Kidney epithelial cell (primary cell): ENCODE results near the gene ZBTB12. TPM values are rescaled to one million over a fixed set of nuclear protein-coding genes. Genes with fewer than 3 reads are reported as not detected.

Source experiments
- DNase-seq: peaks from one replicate; pipeline ENCODE4 v3.0.0-alpha.2; 2010; ENCODE audit warnings: low read depth
- H3K27me3 ChIP-seq: 2 replicates; pipeline ENCODE4 v1.6.0; 2011; ENCODE audit warnings: low read length; ENCODE audit not compliant: control insufficient read depth, insufficient read depth
- H3K36me3 ChIP-seq: 2 replicates; pipeline ENCODE4 v1.5.1; 2011; ENCODE audit warnings: low read length; ENCODE audit not compliant: control insufficient read depth, insufficient read depth
- H3K4me3 ChIP-seq: 2 replicates; pipeline ENCODE4 v1.5.1; 2011; ENCODE audit warnings: low read depth, mild to moderate bottlenecking, control low read depth, low read length
- total RNA-seq: library from RNA; depleted of rRNA; stranded (reverse); fragments of >200 nt; gene quantifications from 2 replicates; pipeline ENCODE4 v1.2.3, GENCODE V29; 2015
- TF ChIP-seq, protein P1 (sequence below): IDR thresholded peaks from 2 replicates; pipeline ENCODE4 v1.5.1; 2011; ENCODE audit warnings: mild to moderate bottlenecking, moderate library complexity, low read length, control low read depth, inconsistent platforms; ENCODE audit not compliant: insufficient read depth, poor library complexity, severe bottlenecking

Gene ZBTB12
- total RNA-seq, 1 donor from 2014 or later = 3.0 TPM

GRCh38 chr6:31888276-31889258, 13.3 kb downstream of the ZBTB12 start:
- Histone ChIP-seq H3K4me3 (no peak overlapping the region), H3K36me3 (peaks cover 4% of the 10 kb centered on the region), H3K27me3 (no peaks in the 10 kb centered on the region)
- no peak for DNase-seq
- TF ChIP-seq, protein P1, sequence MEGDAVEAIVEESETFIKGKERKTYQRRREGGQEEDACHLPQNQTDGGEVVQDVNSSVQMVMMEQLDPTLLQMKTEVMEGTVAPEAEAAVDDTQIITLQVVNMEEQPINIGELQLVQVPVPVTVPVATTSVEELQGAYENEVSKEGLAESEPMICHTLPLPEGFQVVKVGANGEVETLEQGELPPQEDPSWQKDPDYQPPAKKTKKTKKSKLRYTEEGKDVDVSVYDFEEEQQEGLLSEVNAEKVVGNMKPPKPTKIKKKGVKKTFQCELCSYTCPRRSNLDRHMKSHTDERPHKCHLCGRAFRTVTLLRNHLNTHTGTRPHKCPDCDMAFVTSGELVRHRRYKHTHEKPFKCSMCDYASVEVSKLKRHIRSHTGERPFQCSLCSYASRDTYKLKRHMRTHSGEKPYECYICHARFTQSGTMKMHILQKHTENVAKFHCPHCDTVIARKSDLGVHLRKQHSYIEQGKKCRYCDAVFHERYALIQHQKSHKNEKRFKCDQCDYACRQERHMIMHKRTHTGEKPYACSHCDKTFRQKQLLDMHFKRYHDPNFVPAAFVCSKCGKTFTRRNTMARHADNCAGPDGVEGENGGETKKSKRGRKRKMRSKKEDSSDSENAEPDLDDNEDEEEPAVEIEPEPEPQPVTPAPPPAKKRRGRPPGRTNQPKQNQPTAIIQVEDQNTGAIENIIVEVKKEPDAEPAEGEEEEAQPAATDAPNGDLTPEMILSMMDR = peak; percentile 80

- no peak for DNase-seq
- Histone ChIP-seq H3K4me3 (no peak overlapping the region), H3K36me3 (peaks cover 7% of the 10 kb centered on the region), H3K27me3 (no peaks in the 10 kb centered on the region)
- TF ChIP-seq, protein P1 = no peak
Measured at GRCh38 chr6:31887173-31888007, 14.5 kb downstream of the ZBTB12 start.

GRCh38 chr6:31886541-31886991, 15.3 kb downstream of the ZBTB12 start:
- H3K27me3 ChIP-seq = no peaks in the 10 kb centered on the region

DNA sequence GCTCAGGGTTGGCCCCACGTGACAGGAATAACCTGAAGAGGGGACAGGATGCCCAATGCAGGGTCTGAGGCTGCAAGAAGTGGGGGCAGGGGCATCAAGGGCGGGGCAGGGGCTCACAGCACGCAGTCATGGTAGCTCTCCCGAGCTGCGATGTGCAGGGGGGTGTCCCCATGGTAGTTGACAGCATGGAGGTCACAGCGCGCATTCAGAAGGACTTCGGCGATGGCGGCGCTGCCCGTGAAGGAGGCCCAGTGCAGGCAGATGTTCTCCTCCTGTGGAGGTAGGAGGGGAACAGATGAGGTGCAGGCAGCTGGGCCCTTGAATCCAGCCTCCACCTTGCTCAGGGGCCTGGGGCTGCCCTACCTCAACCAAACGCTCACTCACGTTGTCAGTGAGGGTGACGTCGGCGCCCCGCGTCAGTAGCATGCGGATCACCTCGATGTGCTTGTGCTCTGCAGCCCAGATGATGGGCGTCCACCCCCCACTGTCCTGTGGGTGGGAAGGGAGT, 17.3 kb downstream of the ZBTB12 start:
- no peak for DNase-seq
- no peaks in the 10 kb centered on the region for H3K27me3 ChIP-seq
- TF ChIP-seq, protein P1 = no peak
- no peak overlapping the region for H3K4me3 ChIP-seq
- peaks cover 8% of the 10 kb centered on the region for H3K36me3 ChIP-seq

More at GRCh38 chr6:31886541-31886991, 15.3 kb downstream of the ZBTB12 start:
- no peak for DNase-seq
- Histone ChIP-seq H3K36me3 (peaks cover 6% of the 10 kb centered on the region), H3K4me3 (no peak overlapping the region)
- TF ChIP-seq, protein P1 = no peak

DNA sequence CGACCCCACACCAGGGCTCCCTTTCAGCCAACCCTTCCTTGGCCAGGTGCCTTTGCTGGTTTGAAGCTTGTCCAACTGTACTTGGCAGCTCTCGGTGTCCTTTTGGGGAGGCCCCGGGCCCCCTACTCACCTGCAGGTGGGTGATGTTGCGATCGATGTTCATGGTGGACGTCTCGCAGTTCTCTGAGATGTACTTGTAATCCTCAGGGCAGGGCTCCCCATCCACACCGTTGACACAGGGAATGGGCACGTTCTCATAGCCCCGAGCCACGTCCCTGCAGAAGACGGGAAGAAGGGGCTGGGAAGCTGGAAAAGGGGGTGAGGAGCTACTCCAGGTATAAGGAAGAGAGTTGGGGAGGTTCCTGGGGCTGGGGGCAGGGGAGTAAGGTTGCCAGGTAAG, 18.2 kb downstream of the ZBTB12 start:
- TF ChIP-seq, protein P1 = no peak
- H3K36me3 ChIP-seq = peaks cover 8% of the 10 kb centered on the region

More for the DNA sequence above, 18.2 kb downstream of the ZBTB12 start:
- Histone ChIP-seq H3K4me3 (no peak overlapping the region), H3K27me3 (no peaks in the 10 kb centered on the region)
- DNase-seq = no peak
